LoVo (cell line): ENCODE results near the gene ZNF534.
"Not testable (repeated sequence)": the region's sequence is repeated elsewhere in the genome, so short reads cannot be mapped to it uniquely, and the experiment has no call there.

Experiments used
- DNase-seq: peaks from one replicate; pipeline ENCODE4 v3.0.0-alpha.2; 2016; ENCODE audit warnings: low spot score

The ZNF534 gene

DNA sequence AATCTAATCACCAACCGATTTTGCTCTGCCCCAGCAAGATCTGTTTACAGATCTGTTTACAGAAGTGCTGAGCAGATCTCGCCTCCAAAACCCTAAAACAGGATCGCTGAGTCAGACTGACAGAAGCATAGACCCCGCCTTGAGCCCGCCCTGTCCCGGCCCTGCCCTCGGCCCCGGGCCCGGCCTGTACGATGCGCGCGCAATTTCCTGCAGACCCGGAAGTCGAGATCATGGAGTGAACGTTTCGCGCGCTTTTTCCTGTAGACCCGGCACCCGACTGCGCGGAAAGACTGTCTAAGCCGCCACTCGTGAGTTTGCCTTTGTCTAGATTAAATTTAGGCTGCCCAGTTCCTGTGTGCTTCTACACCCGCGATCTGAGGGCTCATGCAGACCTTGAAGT is at the start of gene ZNF534:
ZNF534 (plus strand) TSS at position 212 of the 400 bp plus-strand sequence. CDS start 2,327 bp downstream, outside the sequence.
- no peak for DNase-seq

DNA sequence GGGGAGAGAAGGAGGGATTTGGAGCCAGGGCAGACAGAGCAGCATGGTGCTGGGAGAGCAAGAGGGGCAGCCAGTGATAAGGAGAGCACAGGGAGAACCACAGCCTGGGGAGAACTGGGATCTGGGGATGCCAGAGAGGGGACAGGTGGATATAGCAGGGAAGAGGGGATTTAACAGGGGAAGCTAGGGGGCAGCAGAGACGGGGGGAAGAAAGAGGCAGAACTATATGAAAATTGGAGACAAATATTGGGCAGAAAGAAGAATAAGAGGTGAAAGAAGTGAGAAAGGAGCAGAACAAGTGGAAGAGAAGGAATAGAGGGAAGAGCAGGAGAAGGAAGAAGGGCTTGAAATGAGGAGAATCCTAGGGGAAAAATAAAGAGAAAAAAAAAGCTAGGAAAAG is 37.8 kb upstream of the ZNF534 start:
- DNase-seq: no peak

DNA sequence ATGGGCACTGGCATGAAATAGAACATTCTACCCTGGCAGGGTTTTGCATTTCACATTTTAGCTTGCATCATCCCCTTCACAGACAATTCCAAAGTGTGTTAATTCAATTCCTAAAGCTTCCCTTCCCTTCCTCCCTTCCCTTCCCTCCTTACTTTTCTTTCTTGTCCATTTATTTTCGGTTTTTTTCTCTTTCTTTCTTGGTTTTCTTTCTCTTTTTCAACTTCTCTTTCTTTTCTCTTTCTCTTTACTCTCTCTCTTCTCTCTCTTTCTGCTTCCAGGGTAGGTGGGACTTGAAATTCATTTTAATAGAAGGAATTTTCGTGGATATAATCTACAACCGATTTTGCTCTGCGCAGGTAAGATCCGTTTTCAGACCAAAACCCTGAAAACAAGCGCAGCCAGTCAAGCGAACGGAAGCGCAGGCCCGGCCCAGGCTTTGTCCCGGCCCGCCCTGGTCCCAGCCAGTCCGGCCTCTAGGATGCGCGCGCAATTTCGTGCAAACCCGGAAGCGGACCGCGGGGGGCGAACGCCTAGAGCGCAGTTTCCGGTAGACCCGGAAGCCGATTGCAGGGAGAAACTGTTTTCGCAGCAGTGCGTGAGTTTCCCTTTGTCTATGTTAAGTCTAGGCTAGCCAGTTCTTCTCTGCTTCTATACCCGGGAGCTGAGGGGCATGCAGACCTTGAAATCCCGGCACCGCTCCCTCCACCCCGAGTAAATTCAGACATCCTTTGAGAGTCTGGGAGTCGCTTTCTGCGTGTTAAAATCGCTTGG is 31.5 kb upstream of the ZNF534 start, which contains the start of gene ZNF528:
ZNF528 (plus strand) TSS at position 540 of the 771 bp plus-strand sequence. CDS start 4,165 bp downstream, outside the sequence.
- DNase-seq: no peak

DNA sequence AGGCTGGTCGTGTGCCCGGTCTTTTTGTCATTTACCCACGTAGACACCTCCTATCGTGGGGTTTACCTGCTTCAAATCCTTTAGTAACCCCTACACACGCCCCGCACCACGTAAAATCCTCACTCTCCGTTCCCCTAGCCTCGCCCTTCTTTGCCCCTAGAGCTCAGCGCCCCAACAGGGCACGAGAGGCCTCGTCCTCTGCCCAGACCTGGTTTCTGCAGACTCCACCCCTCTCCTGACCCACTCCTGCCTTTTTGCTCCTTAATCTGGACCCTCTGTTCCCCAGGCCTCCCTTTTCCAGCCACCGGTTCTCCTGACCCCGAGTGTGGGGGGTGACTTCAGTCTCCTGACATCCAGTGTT is 30.9 kb upstream of the ZNF534 start:
- no peak for DNase-seq

DNA sequence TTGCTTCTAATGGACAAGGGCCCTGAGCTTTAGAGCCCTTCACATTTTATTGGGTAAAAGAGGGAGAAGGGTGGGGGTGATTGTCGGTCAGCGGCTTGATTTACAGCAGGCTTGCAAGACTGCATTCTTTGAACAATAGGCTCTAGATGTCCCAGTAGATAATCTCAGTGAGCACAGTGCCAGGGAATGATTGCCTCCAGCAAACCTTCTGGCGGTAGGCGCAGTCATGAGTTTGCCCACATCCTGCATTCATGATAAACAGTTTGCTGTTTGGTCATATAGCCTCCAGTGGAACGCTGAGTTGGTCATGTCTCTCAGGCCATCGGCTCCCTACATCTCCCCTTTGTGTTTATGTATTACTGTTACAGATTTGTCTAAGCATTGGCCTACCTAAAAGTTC is 18.7 kb upstream of the ZNF534 start:
- no peak for DNase-seq

DNA sequence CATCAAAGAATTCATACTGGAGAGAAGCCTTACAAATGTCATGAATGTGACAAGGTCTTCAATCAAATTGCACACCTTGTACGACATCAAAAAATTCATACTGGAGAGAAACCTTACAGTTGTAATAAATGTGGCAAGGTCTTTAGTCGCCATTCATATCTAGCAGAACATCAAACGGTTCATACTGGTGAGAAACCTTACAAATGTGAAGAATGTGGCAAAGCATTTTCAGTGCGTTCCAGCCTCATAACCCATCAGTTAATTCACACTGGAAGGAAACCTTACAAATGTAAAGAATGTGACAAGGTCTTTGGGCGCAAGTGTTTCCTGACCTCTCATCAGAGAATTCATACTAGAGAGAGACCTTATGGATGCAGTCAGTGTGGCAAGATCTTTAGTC is 13.2 kb upstream of the ZNF534 start:
- no peak for DNase-seq

DNA sequence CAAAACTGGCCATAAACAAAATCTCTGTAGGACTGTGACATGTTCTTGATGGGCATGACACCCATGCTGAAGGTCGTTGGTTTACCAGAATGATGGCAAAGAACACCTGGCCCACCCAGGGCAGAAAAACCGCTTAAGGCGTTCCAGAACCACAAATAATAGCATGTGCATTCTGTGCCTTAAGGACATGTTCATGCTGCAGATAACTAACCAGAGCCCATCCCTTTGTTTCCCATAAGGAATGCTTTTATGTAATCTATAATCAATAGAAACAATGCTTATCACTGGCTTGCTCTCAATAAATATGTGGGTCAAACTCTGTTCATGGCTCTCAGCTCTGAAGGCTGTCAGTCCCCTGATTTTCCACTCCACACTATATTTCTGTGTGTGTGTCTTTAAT is 13.2 kb downstream of the ZNF534 start:
- no peak for DNase-seq

DNA sequence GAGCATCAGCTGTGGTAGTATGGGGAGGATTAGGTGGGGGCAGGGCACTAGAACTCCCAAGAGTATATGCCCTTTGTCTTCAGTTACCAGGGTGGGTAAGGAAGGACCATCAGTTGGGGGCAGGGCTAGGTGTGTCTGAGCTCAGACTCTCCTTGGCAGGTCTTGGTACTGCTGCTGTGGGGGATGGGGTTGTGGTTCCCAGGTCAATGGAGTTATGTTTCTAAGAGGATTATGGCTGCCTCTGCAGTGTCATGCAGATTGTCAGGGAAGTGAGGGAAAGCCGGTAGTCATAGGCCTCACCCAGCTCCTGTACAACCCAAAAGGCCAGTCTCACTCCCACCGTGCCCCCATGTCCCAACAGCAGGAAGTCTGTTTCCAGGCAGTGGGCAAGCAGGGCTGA is 15.6 kb downstream of the ZNF534 start:
- DNase-seq: no peak

DNA sequence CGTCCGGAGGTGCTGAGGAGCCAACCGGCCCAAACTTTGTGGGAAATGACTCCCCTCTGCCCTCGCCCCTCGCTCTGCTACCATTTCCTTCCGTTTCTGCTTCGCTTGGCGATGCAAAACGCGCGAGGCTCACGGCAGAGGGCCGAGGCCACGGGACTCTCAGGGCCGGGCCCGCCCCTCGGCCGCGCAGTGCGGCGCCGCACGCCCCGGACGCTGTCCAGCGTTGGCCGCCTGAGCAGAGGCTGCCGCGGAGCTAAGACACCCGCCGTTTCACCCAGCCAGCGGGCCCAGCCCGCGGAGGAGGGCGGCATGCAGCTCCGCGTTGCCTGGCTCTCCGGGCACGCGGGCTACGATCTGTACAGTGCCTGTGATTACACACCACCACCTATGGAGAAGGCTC is 22.3 kb downstream of the ZNF534 start:
- DNase-seq: no peak

DNA sequence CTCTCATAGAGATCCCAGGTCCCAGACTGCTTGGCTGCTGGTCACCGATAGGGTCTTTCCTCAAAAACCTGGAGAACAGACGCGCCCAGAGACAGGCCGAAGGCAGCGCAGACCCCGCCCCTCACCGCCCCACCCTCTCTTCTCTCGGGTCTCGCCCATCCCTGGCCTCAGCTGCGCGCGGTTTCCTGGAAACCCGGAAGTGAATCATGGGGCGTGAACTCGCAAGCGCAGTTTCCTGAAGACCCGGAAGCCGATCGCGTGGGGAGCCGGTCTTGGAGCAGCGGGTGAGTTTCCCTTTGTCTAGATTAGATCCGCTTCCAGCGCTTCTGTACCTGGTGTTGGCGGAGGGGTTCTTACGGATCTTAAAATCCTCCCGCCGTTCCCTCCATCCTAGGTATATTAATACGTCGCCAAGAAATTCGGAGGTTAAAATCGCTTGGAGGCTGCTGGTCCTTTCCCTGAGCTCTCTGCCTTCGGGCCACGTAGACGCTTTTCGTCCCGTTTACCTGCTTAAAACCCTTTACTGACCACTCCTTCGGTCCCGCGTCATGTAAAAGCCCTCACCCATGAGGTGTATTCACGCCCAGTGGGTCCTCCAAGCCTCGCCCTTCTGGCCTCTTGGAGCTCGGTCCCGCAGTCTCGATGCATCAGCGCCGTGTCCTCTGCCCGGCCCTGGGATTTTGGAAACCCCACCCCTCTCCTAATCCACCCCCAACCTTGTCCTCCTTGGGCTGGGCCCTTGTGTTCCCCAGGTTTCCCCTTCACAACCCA is 24.6 kb downstream of the ZNF534 start, which contains the start of gene ZNF578:
ZNF578 (plus strand) TSS at position 230 of the 771 bp plus-strand sequence. CDS start 48,293 bp downstream, outside the sequence.
- DNase-seq: no peak

DNA sequence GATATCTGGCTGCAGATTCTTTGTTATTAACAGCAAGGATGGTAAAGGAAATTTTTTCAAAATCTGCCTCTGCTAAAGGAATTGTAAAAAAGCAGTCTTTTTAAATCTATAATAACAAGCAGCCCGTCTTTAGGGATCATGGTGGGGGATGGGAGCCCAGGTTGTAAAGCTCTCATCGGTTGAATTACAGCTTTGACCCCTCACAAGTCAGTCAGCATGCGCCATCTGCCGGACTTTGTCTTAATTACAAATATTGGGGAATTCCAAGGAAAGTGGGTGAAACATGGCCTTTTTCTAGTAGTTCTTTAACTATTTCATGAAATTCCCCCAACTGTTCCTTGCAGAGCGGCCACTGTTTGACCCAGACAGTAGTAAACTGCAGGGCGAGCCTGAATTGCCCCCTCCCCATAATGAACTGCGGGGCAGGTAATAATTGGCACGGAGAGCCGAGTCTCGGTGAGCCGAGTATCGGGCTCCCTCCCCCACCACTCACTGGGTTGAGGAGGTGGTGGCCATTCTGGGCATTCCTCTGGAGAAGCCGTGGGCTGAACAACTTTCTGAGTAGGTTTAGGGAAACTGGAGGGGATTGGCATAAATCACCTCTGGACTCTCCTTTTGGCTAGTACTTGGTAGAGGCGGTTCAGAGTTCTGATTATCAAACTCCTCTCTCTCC is 36.0 kb downstream of the ZNF534 start:
- no peak for DNase-seq

DNA sequence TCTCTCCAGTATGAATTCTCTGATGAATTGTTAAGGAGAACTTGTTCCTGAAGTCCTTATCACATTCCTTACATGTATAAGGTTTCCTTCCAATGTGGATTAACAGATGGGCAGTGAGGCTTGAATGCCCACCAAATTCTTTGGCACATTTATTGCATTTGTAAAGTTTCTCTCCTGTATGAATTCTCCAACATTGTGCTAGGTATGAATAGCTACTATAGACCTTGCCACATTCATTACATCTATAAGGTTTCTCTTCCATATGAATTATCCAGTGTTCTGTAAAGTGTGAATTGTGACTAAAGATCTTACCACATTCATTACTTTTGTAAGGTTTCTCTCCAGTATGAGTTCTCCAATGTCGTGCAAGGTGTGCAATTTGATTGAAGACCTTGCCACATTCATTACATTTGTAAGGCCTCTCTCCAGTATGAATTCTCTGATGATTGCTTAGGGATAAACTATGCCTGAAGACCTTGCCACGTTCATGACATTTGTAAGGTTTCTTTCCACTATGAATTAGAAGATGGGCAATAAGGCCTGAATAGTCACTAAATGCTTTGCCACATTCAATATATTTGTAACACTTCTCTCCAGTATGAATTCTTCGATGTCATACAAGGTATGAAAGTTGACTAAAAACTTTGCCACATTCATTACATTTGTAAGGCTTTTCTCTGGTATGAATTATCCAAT is 44.9 kb downstream of the ZNF534 start:
- DNase-seq: no peak

DNA sequence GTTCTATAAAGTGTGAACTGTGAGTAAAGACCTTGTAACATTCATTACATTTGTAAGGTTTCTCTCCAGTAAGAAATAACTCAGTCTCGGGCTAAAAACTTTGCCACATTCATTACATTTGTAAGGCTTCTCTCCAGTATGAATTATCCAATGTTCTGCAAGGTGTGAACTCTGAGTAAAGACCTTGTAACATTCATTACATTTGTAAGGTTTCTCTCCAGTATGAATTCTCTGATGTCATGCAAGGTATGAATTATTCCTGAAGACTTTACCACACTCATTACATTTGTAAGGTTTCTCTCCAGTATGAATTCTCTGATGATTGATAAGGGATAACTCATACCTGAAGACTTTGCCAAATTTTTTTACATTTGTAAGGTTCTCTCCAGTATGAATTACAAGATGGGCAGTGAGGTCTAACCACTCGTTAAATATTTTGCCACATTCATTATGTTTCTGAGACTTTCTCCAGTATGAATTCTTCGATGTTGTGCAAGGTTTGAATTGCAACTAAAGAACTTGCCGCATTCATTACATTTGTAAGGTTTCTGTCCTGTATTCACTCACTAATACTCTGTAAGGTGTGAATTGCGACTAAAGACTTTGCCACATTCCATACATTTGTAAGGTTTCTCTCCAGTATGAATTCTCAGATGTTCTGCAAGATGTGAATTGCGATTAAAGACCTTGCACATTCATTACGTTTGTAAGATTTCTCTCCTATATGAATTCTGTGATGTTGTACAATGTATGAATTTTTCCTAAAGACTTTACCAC is 45.6 kb downstream of the ZNF534 start:
- no peak for DNase-seq

DNA sequence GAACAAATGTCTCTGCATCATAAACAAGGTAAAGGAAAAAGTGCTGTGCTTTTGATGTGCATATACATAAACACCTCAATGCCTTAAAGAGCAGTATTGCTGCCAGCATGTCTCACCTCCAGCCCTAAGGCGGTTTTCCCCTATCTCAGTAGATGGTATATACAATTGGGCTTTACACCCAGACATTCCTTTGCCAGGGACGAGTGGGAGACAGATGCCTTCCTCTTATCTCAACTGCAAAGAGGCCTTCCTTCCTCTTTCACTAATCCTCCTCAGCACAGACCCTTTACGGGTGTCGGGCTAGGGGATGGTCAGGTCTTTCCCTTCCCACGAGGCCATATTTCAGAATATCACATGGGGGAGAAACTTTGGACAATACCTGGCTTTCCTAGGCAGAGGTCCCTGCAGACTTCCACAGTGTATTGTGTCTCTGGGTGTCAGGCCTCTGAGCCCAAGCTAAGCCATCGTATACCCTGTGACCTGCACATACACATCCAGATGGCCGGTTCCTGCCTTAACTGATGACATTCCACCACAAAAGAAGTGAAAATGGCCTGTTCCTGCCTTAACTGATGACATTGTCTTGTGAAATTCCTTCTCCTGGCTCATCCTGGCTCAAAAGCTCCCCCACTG is 55.3 kb downstream of the ZNF534 start:
- not testable (repeated sequence) for DNase-seq

DNA sequence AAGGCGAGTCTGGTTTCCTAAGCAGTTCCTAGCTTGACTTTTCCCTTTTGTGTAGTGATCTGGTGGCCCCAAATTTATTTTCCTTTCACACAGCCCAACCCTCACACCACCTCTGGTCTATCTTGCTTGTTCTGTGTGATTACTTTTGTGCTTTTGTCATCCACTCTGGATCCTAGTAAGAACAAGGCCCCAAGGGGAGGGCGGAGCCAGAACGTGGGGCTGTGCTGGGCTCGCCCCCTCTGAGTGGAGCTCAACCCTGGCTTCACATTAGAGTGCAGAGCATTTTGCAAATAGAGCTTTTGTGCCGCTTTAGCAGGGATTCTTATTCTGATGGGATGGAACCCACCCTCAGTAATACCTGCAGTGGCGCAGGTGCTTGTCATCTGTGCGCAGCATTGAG is 56.1 kb downstream of the ZNF534 start:
- not testable (repeated sequence) for DNase-seq

DNA sequence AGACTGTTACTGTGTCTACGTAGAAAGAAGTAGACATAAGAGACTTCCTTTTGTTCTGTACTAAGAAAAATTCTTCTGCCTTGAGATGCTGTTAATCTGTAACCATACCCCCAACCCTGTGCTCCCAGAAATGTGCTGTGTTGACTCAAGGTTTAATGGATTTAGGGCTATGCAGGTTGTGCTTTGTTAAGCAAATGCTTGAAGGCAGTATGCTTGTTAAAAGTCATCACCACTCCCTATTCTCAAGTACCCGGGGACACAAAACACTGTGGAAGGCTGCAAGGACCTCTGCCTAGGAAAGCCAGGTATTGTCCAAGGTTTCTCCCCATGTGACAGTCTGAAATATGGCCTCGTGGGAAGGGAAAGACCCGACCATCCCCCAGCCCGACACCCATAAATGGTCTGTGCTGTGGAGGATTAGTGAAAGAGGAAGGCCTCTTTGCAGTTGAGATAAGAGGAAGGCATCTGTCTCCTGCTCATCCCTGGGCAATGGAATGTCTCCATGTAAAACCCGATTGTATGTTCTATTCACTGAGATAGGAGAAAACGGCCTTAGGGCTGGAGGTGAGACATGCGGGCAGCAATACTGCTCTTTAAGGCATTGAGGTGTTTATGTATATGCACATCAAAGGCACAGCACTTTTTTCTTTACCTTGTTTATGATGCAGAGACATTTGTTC is 56.8 kb downstream of the ZNF534 start:
- DNase-seq: not testable (repeated sequence)

DNA sequence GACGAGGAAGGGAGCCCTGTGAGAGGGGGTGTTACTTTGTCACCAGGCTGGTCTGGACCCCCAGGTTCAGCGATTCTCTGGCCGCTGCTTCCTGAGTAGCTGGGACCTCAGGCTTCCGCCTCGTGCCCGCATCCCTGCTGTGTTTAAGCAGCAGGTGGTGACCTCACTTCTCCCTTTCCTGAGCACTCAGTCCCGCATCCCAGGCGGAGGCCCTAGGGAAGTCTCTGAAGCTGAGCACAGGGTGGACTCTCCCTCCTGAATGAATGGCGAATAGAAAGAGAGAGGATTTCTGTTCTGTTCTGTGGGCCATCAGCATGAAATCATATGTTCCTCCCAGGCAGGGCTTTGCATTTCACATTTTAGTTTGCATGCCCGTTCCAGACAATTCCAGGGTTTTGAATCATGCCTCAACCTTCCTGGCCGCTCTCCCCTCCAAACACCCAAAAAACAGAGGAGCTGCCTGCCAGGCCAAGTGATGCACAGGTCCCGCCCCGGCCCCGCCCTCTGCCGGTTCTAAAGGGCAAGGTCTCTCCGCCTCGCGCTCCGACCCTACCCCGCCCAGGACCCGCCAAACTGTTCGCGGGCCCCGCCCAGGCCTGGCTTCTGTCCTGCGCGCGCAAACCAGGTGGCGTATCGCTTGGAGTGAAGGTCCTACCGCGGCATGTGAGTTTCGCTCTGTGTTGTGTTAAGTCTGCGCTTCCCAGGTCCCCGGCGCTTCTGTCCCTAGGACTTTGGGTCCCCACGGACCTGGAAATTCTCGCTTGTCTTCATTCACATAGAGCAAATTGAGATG is 63.4 kb downstream of the ZNF534 start:
- DNase-seq: no peak

DNA sequence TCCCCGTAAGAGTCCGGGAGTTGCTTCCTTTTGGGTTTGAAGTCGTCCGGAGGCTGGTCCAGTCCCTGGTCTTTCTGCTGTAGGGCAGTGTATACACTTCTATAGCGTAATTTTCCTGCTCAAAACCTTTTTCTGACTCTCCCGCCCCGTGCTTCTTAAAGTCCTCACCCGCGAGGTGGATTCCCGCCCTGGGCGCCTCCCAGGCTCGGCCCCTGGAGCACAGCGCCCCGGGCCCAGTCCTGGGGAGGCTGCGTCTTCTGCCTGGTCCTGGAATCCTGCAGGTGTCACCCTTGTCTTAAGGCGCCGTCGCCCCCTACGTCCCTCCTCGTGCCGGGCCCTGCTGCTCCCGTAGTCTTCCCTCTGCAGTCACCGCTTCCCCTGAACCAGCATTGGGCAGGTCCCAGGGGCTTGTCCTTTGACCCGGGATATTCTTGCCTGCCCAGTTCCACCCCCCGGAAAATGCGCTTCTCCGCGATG is 64.1 kb downstream of the ZNF534 start:
- no peak for DNase-seq

DNA sequence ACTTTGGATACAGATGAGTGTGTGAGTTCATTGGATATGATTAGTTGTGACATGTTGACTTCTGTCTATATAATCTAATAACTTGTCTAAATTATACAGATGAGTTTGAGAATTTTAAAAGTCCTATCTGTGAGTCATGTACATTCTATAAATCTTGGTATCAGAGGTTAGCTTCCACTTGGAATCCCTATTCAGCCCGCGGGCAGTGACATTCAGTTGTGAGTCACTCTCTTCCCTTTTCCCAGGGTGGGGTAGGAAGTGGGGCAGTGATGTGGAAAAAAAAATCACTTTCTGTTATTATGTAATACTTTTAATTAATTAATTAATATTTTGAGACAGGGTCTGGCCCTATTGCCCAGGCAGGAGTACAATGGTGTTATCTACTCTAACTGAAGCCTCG is 65.6 kb downstream of the ZNF534 start:
- no peak for DNase-seq
